ENCODE data around the gene UBR3. TPM values are rescaled to one million over a fixed set of nuclear protein-coding genes. Genes with fewer than 3 reads are reported as not detected.

UBR3 gene
- total RNA-seq, 1 donor from 2014 or later: 34.4 TPM

GRCh38 chr2:170091436-170091835, 264.2 kb downstream of the UBR3 start:
- DNase-seq (ENCODE audit: extremely low spot score, unreplicated experiment): no peak
- no peak for TF ChIP-seq CTCF (conservative IDR thresholded peaks at IDR 0.05)
- Mint-ChIP-seq H3K9me3 (no peaks in the 10 kb centered on the region), H3K36me3 (no peaks in the 10 kb centered on the region), H3K4me3 (no peak overlapping the region), H3K27ac (no peak overlapping the region), H3K4me1 (ENCODE audit: unreplicated experiment) (no peaks in the 10 kb centered on the region), H3K27me3 (no peaks in the 10 kb centered on the region)

- no peak for DNase-seq (ENCODE audit: extremely low spot score, unreplicated experiment)
- no peak overlapping the region for H3K27ac Mint-ChIP-seq
- no peaks in the 10 kb centered on the region for H3K9me3 Mint-ChIP-seq
- H3K4me1 Mint-ChIP-seq (ENCODE audit: unreplicated experiment): no peaks in the 10 kb centered on the region
- TF ChIP-seq CTCF (conservative IDR thresholded peaks at IDR 0.05): no peak
- no peaks in the 10 kb centered on the region for H3K36me3 Mint-ChIP-seq
- no peak overlapping the region for H3K4me3 Mint-ChIP-seq
- H3K27me3 Mint-ChIP-seq: no peaks in the 10 kb centered on the region
Observed at GRCh38 chr2:170092436-170093060, 265.3 kb downstream of the UBR3 start.

GRCh38 chr2:170095380-170095779, 268.1 kb downstream of the UBR3 start:
- no peaks in the 10 kb centered on the region for H3K36me3 Mint-ChIP-seq
- H3K4me1 Mint-ChIP-seq (ENCODE audit: unreplicated experiment): no peaks in the 10 kb centered on the region
- no peak overlapping the region for H3K4me3 Mint-ChIP-seq
- H3K27me3 Mint-ChIP-seq: no peaks in the 10 kb centered on the region
- no peak overlapping the region for H3K27ac Mint-ChIP-seq
- DNase-seq (ENCODE audit: extremely low spot score, unreplicated experiment): no peak
- TF ChIP-seq CTCF (conservative IDR thresholded peaks at IDR 0.05): no peak
- no peaks in the 10 kb centered on the region for H3K9me3 Mint-ChIP-seq

- Mint-ChIP-seq H3K27ac (no peak overlapping the region), H3K27me3 (no peaks in the 10 kb centered on the region), H3K36me3 (no peaks in the 10 kb centered on the region), H3K4me1 (ENCODE audit: unreplicated experiment) (no peaks in the 10 kb centered on the region), H3K9me3 (no peaks in the 10 kb centered on the region), H3K4me3 (no peak overlapping the region)
- TF ChIP-seq CTCF (conservative IDR thresholded peaks at IDR 0.05): no peak
- no peak for DNase-seq (ENCODE audit: extremely low spot score, unreplicated experiment)
Observed at GRCh38 chr2:170098626-170099312, 271.5 kb downstream of the UBR3 start.

GRCh38 chr2:170101789-170102188, 274.5 kb downstream of the UBR3 start:
- no peak for TF ChIP-seq CTCF (conservative IDR thresholded peaks at IDR 0.05)
- Mint-ChIP-seq H3K27ac (no peak overlapping the region), H3K9me3 (no peaks in the 10 kb centered on the region), H3K4me3 (no peak overlapping the region), H3K4me1 (ENCODE audit: unreplicated experiment) (no peaks in the 10 kb centered on the region), H3K27me3 (no peaks in the 10 kb centered on the region), H3K36me3 (no peaks in the 10 kb centered on the region)
- DNase-seq (ENCODE audit: extremely low spot score, unreplicated experiment): no peak

All from type B pancreatic cell (in vitro differentiated cells).